HG02840 (cell line): ENCODE data around the gene ITPRID1.

Source experiments
- ATAC-seq: cut with Tn5 transposase; IDR thresholded peaks from one replicate; pipeline ENCODE4 v1.9.1; 2021; ENCODE audit warnings: mild to moderate bottlenecking, moderate library complexity, moderate number of reproducible peaks; ENCODE audit not compliant: unreplicated experiment, low FRiP score

The ITPRID1 gene

GRCh38 chr7:31690935-31691334 lies 177.0 kb downstream of the ITPRID1 start:
- ATAC-seq, result no peak

- ATAC-seq, result no peak
Observed at GRCh38 chr7:31692451-31692850, 178.6 kb downstream of the ITPRID1 start.

- no peak for ATAC-seq
Observed at GRCh38 chr7:31692871-31693270, 179.0 kb downstream of the ITPRID1 start.

GRCh38 chr7:31695859-31696614 lies 182.1 kb downstream of the ITPRID1 start:
- no peak for ATAC-seq

- no peak for ATAC-seq
Observed at GRCh38 chr7:31699050-31699449, 185.2 kb downstream of the ITPRID1 start.

- no peak for ATAC-seq
Observed at GRCh38 chr7:31702354-31702753, 188.5 kb downstream of the ITPRID1 start.

- no peak for ATAC-seq
Observed at GRCh38 chr7:31705377-31705776, 191.5 kb downstream of the ITPRID1 start.

- no peak for ATAC-seq
Observed at GRCh38 chr7:31707089-31707488, 193.2 kb downstream of the ITPRID1 start.
